Measurements from ENCODE around the gene CD28.

GRCh38 chr2:203722411-203722810 lies 16.0 kb downstream of the CD28 start:
- no peak for TF ChIP-seq POLR2A (IDR thresholded peaks at IDR 0.05; ENCODE audit: low read length)
- no peak for TF ChIP-seq GATA1 (IDR thresholded peaks at IDR 0.05; ENCODE audit: low read depth, low read length)

Measured in erythroblast (primary cell).